BE2C (cell line): Measurements from ENCODE around the gene PCNX4.
A peak's percentile ranks its signal among the peaks of the same experiment; 100 is the strongest.

Source experiments
- DNase-seq: peaks from one replicate; pipeline ENCODE4 v3.0.0-alpha.2; 2020
- H3K27me3 ChIP-seq: fragments of 250-450 bp; sonication (Bioruptor Pico); 2 replicates; pipeline ENCODE4 v1.5.1; 2020; ENCODE audit warnings: mild to moderate bottlenecking
- H3K36me3 ChIP-seq: fragments of 250-450 bp; sonication (Bioruptor Pico); 2 replicates; pipeline ENCODE4 v1.5.1; 2020; ENCODE audit warnings: mild to moderate bottlenecking
- H3K4me1 ChIP-seq: fragments of 250-450 bp; sonication (Bioruptor Pico); 2 replicates; pipeline ENCODE4 v1.5.1; 2020
- H3K4me3 ChIP-seq: 2 replicates; pipeline ENCODE4 v1.5.1; 2011; ENCODE audit warnings: low read depth, low read length
- H3K9me3 ChIP-seq: fragments of 250-450 bp; sonication (Bioruptor Pico); 2 replicates; pipeline ENCODE4 v1.5.1; 2020
- TF ChIP-seq, protein P1 (sequence below): IDR thresholded peaks from 2 replicates; pipeline ENCODE4 v1.5.1; 2012; ENCODE audit warnings: mild to moderate bottlenecking, low read depth, low read length

Gene PCNX4

DNA sequence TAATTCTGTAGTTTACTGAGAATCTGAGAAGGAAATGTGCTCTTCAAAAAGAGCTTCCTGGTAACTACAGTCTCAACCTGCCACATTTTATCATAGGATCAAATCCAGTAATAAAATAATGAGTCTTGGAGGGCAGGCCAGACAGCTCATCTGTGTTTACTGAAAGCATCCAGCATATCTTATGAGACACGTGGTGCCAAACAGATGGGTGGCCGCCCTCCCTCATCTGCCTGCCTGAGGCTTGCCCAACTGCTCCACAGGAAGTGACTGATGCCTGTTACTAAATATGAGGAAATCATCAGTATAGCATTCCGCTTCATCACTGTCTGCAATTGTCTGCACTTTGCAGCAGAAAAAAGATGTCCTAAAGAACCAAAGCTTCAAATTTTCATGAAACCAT, 60.0 kb downstream of the PCNX4 start:
- TF ChIP-seq, protein P1, sequence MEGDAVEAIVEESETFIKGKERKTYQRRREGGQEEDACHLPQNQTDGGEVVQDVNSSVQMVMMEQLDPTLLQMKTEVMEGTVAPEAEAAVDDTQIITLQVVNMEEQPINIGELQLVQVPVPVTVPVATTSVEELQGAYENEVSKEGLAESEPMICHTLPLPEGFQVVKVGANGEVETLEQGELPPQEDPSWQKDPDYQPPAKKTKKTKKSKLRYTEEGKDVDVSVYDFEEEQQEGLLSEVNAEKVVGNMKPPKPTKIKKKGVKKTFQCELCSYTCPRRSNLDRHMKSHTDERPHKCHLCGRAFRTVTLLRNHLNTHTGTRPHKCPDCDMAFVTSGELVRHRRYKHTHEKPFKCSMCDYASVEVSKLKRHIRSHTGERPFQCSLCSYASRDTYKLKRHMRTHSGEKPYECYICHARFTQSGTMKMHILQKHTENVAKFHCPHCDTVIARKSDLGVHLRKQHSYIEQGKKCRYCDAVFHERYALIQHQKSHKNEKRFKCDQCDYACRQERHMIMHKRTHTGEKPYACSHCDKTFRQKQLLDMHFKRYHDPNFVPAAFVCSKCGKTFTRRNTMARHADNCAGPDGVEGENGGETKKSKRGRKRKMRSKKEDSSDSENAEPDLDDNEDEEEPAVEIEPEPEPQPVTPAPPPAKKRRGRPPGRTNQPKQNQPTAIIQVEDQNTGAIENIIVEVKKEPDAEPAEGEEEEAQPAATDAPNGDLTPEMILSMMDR, result no peak
- Histone ChIP-seq H3K9me3 (no peaks in the 10 kb centered on the region), H3K27me3 (no peaks in the 10 kb centered on the region), H3K36me3 (peaks cover 20% of the 10 kb centered on the region), H3K4me3 (no peak overlapping the region), H3K4me1 (peaks cover 10% of the 10 kb centered on the region)
- DNase-seq, result peak; percentile 80

DNA sequence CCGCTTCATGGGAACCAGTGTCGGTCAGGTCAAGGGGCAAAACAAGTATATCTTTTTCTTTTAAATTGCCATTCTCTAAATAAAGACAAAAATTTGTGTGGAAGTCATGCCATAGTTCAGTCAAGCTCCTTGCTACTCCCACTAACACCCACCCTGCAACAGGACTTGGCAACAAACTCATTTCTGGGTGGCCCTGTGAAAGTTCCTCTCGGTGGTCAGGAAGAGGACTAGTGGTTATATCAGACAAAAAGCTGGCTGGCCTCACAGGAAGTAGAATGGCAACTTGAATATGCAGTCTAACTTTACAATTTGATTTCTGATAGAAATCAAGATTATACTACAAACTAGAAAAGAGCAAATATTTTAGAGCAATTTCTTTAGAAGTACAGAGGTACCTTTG, 62.3 kb downstream of the PCNX4 start:
- H3K4me1 ChIP-seq, result peaks cover 10% of the 10 kb centered on the region
- TF ChIP-seq, protein P1, result no peak
- no peak for DNase-seq
- H3K27me3 ChIP-seq, result no peaks in the 10 kb centered on the region
- peaks cover 16% of the 10 kb centered on the region for H3K36me3 ChIP-seq
- H3K4me3 ChIP-seq, result no peak overlapping the region
- H3K9me3 ChIP-seq, result no peaks in the 10 kb centered on the region

DNA sequence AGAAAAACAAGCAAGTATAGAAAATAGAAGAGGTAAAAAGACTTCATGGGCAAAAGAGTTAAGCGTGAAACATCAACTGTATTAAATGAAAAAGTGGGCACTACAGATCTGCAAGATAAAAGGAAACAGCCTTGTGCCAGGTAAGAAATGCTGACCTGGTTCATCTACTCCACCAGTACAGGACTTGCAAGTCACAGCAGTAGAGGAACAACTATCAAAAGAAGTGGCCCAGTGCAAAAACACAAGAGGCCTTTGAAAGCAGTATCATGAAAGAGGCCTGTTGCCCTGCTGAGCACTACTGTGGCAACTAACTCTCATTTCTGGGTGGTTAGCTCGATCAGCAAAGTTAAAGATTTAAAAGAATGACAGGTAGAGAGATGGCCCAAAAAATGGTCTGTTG, 62.9 kb downstream of the PCNX4 start:
- Histone ChIP-seq H3K27me3 (no peaks in the 10 kb centered on the region), H3K36me3 (peaks cover 10% of the 10 kb centered on the region), H3K4me1 (peaks cover 10% of the 10 kb centered on the region), H3K9me3 (no peaks in the 10 kb centered on the region), H3K4me3 (no peak overlapping the region)
- DNase-seq, result no peak
- TF ChIP-seq, protein P1, result no peak

DNA sequence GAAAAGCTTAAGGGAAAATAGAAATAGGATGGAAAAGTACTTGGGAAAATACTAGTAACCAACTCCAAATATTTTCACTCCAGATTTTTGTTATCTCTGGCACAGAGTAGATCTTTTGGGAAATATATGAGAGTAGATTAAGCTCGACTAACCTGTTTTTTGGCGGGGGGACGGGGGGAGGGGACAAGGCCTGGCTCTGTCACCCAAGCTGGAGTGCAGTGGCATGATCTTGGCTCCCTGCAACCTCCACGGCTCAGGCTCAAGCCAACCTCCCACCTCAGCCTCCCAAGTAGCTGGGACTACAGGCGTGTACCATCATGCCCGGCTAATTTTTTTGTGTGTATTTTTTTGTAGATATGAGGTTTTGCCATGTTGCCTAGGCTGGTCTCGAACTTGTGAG, 68.7 kb downstream of the PCNX4 start:
- no peak for DNase-seq
- Histone ChIP-seq H3K4me3 (no peak overlapping the region), H3K27me3 (no peaks in the 10 kb centered on the region), H3K4me1 (no peaks in the 10 kb centered on the region), H3K9me3 (no peaks in the 10 kb centered on the region), H3K36me3 (no peaks in the 10 kb centered on the region)
- TF ChIP-seq, protein P1, result no peak

DNA sequence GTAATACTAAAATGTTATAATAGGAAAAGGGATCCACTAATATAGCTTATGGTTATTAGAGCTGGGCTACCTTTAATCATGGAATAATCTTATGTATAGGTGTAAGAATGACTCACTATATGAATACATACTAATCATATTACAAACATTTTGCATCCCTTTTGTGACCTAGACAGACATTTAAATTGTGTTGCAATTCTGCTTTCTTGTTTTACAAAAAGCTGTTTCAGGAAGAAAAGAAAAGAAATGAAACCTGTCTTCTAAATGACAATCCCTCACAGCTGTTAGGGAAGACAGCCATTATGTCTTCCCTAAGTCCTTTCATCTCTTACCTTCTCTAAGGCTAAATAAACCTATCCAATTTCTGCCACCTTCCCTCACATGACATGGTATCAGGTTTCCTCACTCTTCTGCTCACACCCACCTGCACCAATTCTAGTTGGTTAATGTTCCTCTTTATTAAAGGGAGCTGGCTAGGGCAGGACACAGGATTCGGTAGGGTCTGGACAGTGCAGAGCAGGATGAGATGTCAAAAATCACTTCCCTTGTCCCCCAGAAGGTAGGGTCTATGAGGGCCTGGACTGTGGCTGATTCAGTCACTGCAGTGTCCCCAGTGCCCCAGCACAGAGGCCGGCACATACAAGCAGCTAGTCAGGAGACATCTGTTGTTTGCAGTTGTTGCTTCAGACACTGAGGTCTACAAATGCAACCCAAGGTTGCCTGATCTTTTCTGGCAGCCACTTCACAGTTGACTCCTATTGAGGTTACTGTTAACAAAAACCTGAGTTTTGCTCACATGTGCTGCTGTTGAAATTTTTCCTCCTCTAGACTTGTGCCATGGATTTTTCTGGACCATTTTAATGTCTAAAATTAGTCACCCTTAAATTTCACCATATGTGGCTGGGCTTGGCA, 69.7 kb downstream of the PCNX4 start:
- Histone ChIP-seq H3K36me3 (no peaks in the 10 kb centered on the region), H3K4me1 (no peaks in the 10 kb centered on the region; the same call in 1 of the 2 replicates), H3K4me3 (no peak overlapping the region), H3K9me3 (no peaks in the 10 kb centered on the region), H3K27me3 (no peaks in the 10 kb centered on the region)
- TF ChIP-seq, protein P1, result no peak
- DNase-seq, result no peak

DNA sequence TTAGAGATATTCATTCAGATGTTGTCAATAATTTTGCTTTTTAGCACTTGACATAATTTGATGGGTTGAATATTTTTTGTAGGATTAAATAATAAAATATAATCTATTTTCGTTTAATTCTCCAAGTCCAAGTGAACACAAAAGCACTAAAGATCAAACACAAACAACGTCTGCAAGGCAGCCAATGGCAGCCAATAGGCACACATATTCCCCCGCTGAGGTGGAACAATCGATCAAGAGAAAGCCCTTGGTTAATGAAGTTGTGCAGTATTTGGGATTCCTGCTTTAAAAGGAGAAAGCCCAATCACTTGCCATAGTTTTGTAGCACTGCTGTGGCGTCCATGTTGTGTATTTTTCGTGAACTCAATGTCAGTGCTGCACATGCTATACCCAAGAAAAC, 72.0 kb downstream of the PCNX4 start:
- H3K27me3 ChIP-seq, result no peaks in the 10 kb centered on the region
- H3K4me1 ChIP-seq, result no peaks in the 10 kb centered on the region; the same call in 1 of the 2 replicates
- TF ChIP-seq, protein P1, result no peak
- no peaks in the 10 kb centered on the region for H3K9me3 ChIP-seq
- peak overlapping the region; percentile 95; the same call in 1 of the 2 replicates for H3K4me3 ChIP-seq
- H3K36me3 ChIP-seq, result no peaks in the 10 kb centered on the region
- no peak for DNase-seq
